Fibroblast of mammary gland (primary cell): ENCODE measurements around the gene PRDM2.
A peak's percentile ranks its signal among the peaks of the same experiment; 100 is the strongest.

Experiments used
- DNase-seq: peaks from one replicate; pipeline ENCODE4 v3.0.0-alpha.2; 2010; ENCODE audit warnings: low read depth
- H3K4me3 ChIP-seq: 2 replicates; pipeline ENCODE4 v1.5.1; 2011; ENCODE audit warnings: low read depth, mild to moderate bottlenecking, low read length, moderate library complexity; ENCODE audit not compliant: control insufficient read depth
- CTCF ChIP-seq: conservative IDR thresholded peaks from 2 replicates; pipeline ENCODE4 v1.5.1; 2011; ENCODE audit warnings: low read depth, low read length, inconsistent platforms; ENCODE audit not compliant: control insufficient read depth, insufficient read depth

PRDM2 gene

DNA sequence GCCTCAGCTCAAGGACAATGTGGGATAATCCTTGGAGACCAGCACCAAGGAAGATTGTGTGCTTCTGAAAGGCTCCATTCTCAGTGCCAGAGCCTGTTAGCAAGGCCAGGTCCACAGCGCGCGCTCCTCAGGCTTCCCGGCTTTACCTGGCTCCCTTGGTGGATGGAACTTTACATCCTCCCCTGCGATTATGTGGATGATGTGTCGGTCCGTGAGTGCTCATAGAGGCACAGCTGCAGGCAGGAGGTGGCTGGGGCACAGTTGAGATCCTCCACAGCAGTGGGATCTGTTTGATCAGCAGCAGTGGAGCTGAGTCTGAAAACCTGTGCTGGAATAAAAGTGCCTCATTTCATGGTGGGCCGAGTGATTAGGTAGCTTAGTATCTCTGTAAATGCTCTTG lies 62.7 kb downstream of the PRDM2 start:
- TF ChIP-seq CTCF, result no peak
- DNase-seq, result no peak
- no peak overlapping the region for H3K4me3 ChIP-seq

- DNase-seq, result no peak
Observed at GRCh38 chr1:13763222-13763621, 63.2 kb downstream of the PRDM2 start.

DNA sequence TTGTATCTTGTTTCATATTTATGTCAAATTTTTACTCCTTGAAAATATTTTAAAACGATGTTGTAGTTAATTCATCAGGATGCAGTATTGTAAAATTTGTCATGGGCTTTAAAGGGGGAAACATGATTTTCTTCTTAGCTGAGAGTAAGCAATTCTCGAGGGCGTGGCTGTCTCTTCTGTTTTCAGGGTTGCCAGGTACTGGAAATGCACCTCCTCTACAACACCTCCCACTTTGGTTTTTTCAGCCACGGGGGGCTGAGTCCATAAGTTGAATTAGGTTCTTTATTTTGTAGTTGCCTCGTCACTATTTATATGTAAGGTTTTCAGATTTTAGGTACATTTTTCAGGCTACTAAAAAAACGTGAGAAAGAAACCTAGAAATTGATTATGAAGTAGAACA lies 64.0 kb downstream of the PRDM2 start:
- TF ChIP-seq CTCF, result no peak
- no peak overlapping the region for H3K4me3 ChIP-seq
- no peak for DNase-seq

More at GRCh38 chr1:13763222-13763621, 63.2 kb downstream of the PRDM2 start:
- no peak for TF ChIP-seq CTCF
- no peak overlapping the region for H3K4me3 ChIP-seq

- no peak for TF ChIP-seq CTCF
- no peak overlapping the region for H3K4me3 ChIP-seq
- DNase-seq, result no peak
Observed at GRCh38 chr1:13764588-13765332, 64.8 kb downstream of the PRDM2 start.

DNA sequence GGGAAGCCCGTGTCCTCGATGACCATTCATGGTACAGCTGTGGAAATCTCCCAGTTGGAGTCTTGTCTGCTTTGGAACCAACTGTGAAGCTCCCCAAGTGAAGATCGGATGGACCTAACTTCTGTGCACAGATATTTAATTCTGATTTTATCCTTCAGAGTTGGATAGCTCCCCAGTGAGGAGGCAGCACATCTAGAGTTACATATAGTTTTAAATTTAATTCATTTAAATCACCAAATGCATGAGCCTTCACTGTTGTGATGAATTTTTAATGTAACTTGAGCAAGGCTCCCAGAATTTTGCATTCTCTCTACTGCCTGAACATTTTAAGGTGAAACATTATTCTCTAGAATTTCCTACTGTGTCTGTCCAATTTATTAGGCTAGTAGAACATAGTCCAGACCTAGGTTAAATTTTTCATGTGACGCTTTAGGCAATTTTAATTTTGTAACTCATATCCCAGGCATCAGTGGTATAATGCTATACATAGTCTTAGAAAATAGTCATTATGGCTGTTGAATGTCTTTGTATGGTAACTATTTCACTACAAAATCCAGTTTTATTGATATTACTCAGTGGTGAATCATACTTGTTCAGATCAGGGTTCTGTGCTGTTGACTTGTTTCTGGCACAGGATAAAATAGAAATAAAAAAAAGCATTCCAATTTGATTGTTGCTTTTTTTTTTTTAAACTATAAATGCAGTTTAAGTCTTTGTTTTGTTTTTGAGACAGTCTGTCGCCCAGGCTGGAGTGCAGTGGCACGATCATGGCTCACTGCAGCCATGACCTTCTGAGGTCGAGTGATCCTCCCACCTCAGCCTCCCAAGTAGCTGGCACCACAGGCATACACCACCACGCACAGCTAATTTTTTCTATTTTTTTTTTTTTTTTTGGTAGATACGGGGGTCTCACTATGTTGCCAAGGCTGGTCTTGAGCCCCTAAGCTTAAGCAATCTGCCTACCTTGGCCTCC lies 66.9 kb downstream of the PRDM2 start:
- H3K4me3 ChIP-seq, result no peak overlapping the region
- DNase-seq, result peak; percentile 84
- TF ChIP-seq CTCF, result no peak

DNA sequence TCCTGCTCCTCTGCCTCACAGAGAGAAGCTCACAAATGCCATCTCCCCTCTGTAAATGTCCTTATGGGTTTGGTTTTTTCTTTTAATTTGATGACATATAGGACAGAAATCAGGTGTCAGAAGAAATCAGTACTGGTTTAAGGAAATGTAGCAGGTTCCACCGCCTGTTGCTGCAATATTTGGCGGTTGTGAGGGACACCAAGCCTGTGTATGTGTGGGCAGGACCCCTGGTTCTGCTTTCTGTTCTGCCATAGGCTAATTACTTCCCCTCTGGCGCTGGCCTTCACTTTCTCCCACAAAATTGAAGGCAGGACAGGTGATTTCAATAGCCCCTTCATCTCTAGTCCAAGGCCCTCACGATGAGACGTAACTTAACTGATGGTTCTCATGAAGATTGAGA lies 69.2 kb downstream of the PRDM2 start:
- no peak for TF ChIP-seq CTCF
- DNase-seq, result no peak
- H3K4me3 ChIP-seq, result no peak overlapping the region
